Dedifferentiated amniotic fluid mesenchymal stem cell (primary cell): ENCODE measurements around the gene WASHC1.
"Not testable (repeated sequence)": the region's sequence is repeated elsewhere in the genome, so short reads cannot be mapped to it uniquely, and the experiment has no call there.

Source experiments
- DNase-seq: peaks from one replicate; pipeline ENCODE4 v3.0.0-alpha.2; 2016; ENCODE audit errors: extremely low spot score

WASHC1 gene, protein sequence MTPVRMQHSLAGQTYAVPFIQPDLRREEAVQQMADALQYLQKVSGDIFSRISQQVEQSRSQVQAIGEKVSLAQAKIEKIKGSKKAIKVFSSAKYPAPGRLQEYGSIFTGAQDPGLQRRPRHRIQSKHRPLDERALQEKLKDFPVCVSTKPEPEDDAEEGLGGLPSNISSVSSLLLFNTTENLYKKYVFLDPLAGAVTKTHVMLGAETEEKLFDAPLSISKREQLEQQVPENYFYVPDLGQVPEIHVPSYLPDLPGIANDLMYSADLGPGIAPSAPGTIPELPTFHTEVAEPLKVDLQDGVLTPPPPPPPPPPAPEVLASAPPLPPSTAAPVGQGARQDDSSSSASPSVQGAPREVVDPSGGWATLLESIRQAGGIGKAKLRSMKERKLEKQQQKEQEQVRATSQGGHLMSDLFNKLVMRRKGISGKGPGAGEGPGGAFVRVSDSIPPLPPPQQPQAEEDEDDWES

GRCh38 chr9:29356-29755 lies at the start of gene WASHC1:
Gene WASHC1 (minus strand): TSS chr9:29456. CDS start chr9:24999, 4,457 bp downstream.
- DNase-seq: not testable (repeated sequence)

- not testable (repeated sequence) for DNase-seq
Measured at GRCh38 chr9:78333-78732, 49.1 kb upstream of the WASHC1 start.

- not testable (repeated sequence) for DNase-seq
Measured at GRCh38 chr9:76389-76788, 47.1 kb upstream of the WASHC1 start.

GRCh38 chr9:73900-74525 lies 44.8 kb upstream of the WASHC1 start:
- DNase-seq: not testable (repeated sequence)

- not testable (repeated sequence) for DNase-seq
Measured at GRCh38 chr9:73076-73899, 44.0 kb upstream of the WASHC1 start.

- DNase-seq: not testable (repeated sequence)
Measured at GRCh38 chr9:63031-63629, 33.9 kb upstream of the WASHC1 start.

DNA sequence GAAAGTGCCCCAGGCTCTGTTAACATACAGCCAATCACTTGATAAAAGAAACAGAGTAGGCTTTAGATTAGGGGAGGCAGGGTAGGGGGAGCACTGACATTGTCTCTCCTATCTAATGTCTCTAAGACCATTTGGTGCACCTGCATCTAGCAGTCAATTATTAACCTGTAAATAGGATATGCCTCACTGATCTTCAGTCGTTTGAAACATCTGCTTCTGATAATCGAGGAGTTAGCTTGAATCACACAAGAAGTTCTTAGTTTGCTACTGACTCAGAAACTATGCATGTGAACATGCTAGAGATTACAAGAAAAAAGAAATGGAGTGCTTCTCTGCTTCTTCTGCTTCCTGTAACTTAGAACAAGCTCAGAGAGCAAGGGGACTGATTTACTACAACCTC lies 23.4 kb upstream of the WASHC1 start:
- DNase-seq: not testable (repeated sequence)

GRCh38 chr9:48190-48842 lies 19.1 kb upstream of the WASHC1 start:
- not testable (repeated sequence) for DNase-seq

- not testable (repeated sequence) for DNase-seq
Measured at GRCh38 chr9:46639-47271, 17.5 kb upstream of the WASHC1 start.

DNA sequence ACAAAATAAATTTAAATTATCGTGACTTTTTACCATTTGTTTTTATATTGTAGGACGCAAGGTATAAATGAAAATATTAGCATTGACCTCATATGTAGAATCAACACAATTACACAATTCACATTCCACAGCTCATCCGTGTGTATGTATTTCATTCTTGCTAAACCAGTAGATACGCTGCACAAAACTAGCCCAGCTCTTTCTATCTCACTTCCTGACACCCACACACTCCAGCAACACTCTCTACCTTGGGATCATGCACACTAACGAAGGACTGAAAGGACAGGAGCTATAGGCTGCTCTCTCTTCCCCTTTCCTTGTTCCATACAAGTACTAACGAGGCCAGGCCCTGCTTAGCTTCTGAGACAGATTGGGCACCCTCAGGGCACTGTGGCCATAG lies 16.9 kb upstream of the WASHC1 start:
- not testable (repeated sequence) for DNase-seq

GRCh38 chr9:45180-45878 lies 16.1 kb upstream of the WASHC1 start:
- DNase-seq: not testable (repeated sequence)

- not testable (repeated sequence) for DNase-seq
Measured at GRCh38 chr9:44416-44815, 15.2 kb upstream of the WASHC1 start.

- not testable (repeated sequence) for DNase-seq
Measured at GRCh38 chr9:43636-44035, 14.4 kb upstream of the WASHC1 start.

DNA sequence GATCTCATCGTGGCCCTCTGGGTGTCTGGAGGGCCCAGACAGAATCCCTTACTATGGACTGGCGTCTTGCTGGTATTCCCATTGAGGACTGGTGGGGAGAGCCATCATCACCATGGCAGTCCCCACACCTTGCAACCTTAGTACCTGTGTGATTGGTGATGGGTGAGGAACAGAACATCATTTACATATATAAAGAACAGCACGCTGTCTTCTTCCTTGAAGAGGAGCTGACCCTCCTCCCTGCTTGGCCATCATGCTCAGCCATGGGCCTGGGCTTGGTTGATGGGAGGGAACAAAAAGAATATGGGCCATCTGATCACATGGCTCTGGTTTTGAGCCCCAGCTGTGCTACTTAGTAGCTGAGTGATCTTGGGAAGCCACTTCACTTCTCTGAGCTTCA lies 13.9 kb upstream of the WASHC1 start:
- DNase-seq: not testable (repeated sequence)

- not testable (repeated sequence) for DNase-seq
Measured at GRCh38 chr9:41819-42218, 12.6 kb upstream of the WASHC1 start.

GRCh38 chr9:41261-41676 lies 12.0 kb upstream of the WASHC1 start:
- not testable (repeated sequence) for DNase-seq

DNA sequence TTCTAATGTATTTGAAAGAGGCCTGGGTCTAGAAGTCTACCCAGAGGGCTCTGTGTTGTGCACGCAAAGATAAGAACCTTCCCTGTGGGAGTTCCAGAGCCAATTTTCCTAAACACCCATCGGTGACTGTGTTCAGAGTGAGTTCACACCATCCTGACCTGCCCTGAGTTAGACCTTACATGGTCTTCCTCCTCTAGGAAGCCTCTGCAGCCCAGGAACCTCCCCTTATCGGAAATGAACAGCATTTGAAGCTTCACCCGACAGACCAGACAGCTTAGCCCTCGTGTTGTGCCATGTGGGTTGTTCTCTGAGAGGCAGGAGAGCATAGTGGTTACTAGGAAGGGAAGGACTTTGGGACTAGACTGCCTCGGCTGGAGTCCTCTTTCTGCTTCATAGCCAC lies 3.1 kb upstream of the WASHC1 start:
- DNase-seq: not testable (repeated sequence)

- not testable (repeated sequence) for DNase-seq
Measured at GRCh38 chr9:28775-29174, 481 bp downstream of the WASHC1 start.

DNA sequence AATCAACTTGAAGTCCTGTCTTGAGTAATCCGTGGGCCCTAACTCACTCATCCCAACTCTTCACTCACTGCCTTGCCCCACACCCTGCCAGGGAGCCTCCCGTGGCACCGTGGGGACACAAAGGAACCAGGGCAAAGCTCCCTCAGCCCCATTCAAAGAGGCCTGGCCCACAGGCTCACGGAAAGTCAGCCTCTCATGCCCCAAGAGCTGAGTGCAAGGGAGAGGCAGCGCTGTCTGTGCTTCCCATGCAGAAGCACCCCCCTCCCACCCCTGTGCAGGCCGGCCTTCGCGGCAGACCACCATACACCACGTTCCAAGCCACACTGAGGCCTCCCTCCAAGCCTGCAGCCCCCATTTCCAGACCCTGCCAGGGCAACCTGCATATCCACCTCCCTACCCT lies 7.6 kb downstream of the WASHC1 start:
- DNase-seq: not testable (repeated sequence)

DNA sequence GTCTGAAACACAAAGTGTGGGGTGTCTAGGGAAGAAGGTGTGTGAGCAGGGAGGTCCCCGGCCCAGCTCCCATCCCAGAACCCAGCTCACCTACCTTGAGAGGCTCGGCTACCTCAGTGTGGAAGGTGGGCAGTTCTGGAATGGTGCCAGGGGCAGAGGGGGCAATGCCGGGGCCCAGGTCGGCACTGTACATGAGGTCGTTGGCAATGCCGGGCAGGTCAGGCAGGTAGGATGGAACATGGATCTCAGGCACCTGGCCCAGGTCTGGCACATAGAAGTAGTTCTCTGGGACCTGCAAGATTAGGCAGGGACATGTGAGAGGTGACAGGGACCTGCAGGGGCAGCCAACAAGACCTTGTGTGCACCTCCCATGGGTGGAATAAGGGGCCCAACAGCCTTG lies 12.4 kb downstream of the WASHC1 start:
- DNase-seq: not testable (repeated sequence)
